ENCODE data around the gene HPCAL1.

Gene HPCAL1

DNA sequence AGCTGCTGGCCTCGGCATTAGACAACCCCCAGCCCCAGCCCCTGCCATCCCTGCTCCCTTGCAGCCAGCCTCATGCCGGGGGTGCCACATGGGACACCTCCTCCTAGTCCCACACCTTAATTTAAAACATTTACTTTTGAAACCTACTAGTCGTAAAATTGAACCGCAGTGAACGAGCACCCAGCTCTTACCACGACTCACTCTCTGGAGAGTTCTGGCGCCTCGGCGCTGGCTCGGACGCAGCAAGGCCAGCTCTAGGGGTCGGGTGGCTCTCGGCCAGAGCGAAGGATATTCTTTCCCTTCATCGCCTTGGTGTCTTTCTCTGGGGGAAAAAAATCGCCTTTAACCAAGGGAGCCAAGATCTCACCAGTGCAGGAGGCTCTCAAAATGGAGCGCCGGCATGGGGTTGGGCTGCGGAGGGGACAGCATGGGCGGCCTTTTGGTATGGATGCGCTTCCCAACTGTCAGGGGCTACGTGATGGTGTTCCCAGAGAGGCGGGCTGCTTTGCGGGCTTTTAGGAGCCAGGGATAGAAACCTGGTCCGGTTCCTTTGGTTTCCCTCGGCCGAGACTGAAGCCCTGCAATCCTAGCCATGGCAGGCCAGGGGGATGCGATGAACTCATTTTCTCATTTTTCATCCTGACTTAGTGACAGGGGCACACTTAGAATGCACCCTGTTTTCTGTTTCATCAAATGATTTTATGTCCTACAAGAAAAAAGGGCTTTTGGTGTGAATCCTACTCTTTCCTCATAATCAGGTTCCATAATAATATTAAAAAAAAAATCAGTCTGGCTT lies 2.0 kb downstream of the HPCAL1 start:
- FAIRE-seq: no peak

DNA sequence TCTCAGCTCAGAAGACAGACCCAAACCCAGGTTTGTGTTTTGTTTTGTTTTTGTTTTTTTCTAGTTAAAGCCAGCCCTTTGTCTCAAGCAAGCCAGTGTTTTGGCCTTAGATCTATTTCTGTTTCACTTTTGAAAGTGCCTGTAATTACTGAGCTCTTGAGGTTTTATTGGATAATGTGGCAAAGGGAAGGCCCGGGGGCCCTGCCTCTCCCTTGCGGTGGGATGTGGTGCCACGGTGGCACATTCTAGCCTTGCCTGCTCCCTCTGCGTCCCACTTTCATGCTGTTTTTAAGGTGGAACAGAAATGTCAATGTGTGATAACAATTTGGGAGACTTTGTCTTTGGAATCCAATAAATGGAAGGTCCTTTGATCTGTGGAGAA lies 2.5 kb downstream of the HPCAL1 start:
- no peak for FAIRE-seq

DNA sequence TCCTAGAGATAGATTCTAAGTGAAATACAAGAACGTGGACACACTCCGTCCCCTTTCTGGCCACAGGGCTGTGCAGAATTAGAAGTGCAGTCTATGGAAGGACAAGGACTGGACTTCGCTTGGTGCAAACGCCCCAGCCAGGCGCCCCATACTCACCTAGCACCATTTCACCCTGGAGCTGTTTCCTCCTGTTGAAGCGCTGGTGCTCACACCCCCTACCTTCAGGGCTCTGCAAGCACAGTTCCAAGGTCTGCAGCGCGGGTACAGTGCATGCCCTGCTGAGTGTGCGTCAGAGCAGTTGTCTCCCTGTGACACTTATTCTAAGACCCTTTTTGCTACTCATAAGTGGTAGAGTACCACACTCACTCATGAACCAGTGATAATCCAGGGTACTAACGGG lies 3.0 kb downstream of the HPCAL1 start:
- no peak for FAIRE-seq

DNA sequence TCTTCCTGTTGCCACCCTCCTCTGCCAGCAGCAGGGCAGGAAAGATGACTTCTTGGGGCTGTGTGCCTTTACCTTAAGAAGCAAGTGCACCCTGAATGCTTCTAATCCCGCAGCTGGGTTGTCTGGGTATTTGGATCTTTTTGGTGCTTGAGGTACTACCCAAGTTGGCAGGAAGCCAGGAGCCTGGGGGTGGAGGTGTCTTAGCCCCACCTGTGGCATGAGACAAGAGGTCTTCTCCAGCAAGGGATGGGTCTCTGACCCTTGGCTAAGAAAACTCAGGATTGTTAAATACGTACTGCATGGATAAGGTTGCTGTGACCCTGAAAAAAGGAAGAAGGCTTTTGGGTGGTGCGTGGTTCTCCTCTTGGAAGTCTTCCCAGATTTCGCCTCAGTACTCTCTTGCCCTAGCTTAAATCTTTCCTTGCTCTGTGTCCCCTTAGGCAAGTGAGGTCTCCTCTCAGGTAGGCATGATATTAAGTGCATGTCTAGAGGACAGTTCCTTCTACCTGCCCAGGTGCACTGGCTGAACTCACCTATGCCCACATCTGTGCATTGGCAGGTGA lies 4.3 kb downstream of the HPCAL1 start:
- no peak for FAIRE-seq

DNA sequence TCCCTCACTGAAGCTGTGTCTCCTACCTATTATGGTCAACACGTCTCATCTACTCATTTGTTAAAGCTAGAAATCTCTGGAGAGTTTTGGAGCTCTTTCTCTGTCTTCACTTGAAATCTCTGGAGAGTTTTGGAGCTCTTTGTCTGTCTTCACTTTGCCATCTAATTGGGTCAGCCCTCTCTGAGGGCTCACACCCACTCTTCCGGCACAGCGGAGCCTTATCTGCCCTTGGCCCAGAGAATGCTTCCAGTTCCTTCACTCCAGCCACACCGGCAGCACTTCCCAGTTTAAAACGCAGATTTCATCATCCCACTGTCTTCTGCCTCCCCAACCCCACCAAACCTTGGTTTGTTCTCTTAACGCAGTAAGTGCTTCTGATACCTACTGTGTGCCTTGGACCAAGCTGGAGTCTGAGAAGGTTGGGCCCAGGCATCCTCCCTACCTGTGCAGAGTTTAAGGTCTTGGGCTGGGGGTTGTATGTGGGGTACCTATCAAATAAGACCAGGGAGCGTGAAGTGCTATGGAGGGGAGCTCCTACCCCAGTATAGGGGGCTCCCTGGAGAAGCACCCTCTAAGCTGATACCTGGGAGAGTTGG lies 5.0 kb downstream of the HPCAL1 start:
- FAIRE-seq: no peak

DNA sequence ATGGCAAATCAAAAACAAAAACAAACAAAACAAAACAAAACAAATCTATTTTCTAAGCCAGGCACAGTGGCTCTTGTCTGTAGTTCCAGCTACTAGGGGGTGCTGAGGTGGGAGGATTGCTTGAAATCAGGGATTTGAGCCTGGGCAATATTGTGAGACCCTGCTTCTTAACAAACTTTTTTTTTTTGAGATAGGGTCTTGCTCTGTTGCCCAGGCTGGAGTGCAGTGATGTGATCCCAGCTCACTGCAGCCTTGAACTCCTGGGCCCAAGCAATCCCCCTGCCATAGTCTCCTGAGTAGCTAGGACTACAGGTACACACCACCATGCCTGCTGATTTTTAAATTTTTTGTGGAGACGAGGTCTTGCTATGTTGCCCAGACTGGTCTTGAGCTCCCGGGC lies 6.2 kb downstream of the HPCAL1 start:
- no peak for FAIRE-seq

DNA sequence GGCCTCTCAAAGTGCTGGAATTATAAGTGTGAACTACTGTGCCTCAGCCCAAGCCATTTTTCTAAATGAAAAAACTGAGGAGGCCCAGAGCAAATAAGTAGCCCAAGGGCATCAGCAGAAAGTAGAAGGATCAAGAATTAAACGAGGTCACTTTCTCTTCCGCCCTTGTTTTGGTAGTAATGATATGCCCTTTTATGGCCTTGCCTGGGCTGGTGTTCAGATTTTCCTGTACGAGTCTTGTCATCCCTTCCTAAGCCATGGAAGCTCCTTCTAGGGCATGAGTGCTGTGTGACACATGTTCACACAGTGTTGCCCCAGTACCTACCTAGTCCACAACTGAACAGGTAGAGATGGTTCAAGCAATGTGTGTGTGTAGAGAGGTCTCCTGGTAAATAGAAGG lies 6.6 kb downstream of the HPCAL1 start:
- no peak for FAIRE-seq

DNA sequence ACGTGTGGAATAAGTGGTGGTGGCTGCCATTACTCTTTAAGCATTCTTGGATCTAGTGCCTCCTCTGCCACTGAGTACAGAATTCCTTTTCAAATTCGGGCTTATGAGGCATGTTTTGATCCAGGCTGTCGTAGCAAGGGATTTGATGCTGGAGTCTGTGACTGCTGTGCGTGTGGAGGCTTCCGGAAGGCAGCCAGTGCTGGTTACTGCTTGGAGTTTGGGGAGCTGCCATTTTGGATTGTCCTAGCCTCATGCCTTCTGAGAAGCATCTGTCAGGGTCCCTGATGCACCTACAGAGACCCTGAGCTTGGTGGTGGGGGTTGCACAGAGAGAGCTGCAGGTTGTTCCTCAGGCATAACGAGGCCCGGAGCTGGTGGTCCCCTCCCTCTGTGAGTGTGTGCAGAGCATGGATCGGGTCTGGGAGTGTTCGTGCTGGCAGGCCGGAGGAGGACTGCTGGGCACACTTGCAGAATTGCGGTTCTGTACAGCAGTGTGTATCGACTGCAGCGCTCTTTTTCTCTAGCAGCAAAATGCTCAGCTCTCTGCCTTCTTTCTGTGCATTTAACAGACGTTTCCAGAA lies 7.7 kb downstream of the HPCAL1 start:
- FAIRE-seq: no peak

DNA sequence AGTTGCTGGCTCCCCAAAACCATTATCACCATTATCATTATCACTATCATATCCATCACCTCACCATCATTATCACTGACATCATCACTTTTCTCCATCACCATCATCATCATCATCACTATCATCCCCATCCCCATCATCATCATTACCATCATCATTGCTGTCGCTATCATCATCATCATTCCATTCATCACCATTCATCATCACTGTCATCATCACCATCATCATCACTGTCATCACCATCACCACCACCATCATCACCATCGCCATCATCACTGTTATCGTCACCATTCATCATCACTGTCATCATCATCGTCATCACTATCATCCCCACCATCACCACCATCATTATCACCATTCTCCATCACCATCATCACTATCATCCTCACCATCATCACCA lies 9.0 kb downstream of the HPCAL1 start:
- FAIRE-seq: no peak

DNA sequence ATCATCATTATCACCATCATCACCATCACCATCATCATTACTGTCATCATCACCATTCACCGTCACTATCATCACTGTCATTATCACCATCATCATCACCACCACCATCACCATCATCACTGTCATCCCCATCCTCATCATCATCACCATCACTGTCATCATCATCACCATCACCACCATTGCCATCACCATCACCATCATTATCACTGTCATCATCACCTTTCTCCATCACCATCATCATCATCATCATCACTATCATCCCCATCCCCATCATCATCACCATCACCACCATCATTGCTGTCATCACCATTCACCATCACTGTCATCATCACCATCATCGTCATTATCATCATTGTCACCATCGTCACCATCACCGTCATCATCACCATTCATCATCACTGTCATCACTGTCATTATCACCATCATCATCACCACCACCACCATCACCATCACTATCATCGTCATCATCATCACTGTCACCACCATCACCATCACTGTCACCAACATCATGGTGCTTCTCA lies 9.8 kb downstream of the HPCAL1 start:
- no peak for FAIRE-seq

DNA sequence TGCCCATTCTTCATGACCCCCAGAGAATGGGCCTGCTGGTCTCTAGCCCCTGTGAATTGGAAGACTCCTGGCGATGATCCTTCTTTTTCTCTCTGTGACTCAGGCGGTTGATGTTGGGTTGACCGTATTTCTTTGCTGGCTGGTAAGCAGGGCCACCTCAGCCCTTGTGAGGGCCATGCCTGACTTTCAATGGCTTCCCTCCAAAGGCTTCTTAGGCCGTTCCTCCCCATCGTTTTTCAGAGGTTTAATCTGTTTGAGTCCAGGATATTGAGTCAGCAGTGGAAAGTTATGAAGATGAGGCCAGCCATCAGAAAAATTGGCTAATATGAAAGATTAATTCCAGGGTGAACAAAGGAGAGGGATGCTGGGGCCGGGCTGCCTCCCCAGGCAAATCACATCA lies 13.6 kb downstream of the HPCAL1 start:
- FAIRE-seq: no peak

DNA sequence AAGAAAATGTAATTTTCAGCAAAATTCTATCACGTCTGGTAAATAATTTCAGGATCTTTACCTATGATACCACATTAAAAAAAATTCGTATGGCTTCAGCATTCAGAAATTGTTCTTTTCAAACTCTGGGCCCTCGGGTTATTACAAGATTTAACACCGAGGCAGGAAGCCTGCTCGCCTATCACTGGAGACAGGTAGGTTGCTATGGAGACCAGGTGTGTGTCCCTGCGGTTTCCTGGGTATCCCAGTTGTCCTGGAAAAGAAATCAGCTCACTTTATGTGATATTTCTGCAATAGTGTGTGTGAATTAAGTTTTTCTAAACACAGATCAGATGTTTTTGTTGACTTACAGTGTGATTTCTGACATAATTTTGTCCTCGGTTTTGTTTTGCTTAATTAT lies 14.2 kb downstream of the HPCAL1 start:
- no peak for FAIRE-seq

DNA sequence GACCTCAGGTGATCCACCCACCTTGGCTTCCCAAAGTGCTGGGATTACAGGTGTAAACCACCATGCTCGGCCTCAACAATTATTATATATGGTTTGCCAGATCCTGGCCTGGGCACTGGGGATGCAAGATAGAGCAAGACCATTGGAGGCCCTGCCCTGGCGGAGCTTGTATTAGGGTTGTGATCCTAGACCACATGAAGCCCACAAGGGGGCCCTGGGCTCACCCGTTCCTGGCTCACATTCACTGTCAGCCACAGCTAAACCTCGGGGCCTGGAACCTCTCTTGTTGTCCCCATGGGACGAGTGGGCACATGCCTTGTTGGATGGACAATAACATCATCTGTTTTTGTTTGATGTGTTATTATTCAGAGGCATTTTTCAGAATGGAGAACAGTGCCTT lies 14.9 kb downstream of the HPCAL1 start:
- FAIRE-seq: no peak

DNA sequence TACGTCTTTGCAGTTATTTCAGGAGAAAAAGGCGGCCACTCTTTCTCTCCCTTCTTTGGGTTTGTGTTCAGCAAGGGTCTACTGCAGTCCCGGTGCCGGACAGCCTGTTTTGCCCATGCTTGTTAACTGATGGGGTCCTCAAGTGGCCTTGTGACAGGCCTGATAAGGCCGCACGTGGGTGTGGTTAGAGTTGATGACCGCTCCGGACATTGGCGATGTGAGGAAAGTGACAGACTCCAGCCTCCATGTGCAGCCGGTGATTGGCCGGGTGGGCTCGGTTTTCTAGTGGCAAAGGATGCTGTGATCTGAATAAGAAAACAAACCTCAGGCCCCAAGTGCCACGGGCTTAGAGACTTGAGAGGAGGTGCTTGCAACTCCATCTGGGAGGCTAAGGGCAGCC lies 15.6 kb downstream of the HPCAL1 start:
- no peak for FAIRE-seq

DNA sequence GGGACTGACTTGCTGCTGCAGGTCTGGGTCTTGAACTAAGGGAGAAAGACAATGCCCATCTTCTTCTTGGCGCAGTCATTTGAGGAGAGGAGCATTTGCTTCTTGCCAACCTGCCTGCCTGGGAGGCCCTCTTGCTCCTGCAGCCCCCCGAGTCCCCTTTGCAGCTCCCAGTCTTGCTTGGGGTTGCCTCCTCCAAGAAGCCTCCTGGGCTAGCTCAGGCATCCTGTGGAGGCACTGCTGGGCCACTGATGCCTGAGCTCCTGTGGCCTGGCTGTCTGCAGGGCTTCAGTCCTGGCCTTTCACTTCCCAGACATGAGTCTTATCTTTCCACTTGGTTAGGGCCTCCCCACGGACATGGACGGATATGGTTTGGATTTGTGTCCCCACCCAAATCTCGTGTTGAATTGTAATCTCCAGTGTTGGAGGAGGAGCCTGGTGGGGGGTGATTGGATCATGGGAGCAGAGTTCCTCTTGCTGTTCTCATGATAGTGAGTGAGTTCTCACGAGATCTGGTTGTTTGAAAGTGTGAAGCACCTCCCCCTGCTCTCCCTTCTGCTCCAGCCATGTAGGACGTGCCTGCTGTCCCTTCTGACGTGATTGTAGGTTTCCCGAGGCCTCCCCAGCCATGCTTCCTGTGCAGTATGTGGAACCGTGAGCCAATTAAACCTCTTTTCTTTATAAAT lies 17.3 kb downstream of the HPCAL1 start:
- no peak for FAIRE-seq

DNA sequence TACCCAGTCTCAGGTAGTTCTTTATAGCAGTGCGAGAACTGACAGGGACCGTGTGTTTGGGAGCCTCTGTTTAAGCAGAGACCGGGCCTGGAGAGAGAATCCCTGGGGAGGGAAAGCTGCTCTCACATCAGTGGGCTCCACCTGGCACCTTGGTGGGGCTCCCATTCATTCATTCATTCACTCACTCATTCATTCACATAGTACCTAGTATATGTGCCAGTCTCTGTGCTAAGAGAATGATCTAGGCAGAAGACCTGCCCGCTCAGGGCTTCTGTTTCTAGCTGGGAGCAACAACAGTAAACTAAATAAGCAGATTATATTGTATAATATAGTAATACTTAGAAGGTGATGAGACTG lies 17.8 kb downstream of the HPCAL1 start:
- FAIRE-seq: no peak

DNA sequence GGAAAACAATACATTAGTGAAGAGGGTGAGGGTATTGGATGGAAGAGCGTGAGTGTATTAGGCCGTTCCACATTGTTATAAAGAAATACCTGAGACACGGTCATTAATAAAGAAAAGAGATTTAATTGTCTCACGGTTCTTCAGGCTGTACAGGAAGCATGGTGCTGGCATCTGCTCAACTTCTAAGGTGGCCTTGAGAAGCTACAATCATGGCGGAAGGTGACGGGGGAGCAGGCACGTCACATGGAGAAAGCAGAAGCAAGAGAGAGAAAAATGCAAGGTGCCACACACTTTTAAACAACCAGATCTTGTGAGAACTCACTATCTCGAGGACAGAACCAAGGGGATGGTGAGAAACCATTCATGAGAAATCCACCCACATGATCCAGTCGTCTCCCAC lies 18.2 kb downstream of the HPCAL1 start:
- no peak for FAIRE-seq

DNA sequence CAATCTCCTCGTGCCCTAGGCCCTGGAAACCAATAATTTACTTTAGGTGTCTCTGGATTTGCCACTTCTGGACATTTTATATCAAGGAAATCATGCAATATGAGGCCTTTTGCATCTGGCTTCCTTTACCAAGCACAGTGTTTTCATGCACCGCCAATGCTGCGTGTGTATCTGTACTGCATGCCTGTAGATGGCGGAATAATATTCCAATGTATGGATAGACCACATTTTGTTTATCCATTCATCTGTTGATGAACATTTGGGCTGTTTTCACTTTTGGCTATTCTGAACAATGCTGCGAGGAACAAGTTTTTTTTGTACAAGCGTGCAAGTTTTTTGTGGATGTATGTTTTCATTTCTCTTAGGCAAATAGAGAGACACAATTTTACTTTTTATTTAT lies 18.9 kb downstream of the HPCAL1 start:
- FAIRE-seq: no peak

DNA sequence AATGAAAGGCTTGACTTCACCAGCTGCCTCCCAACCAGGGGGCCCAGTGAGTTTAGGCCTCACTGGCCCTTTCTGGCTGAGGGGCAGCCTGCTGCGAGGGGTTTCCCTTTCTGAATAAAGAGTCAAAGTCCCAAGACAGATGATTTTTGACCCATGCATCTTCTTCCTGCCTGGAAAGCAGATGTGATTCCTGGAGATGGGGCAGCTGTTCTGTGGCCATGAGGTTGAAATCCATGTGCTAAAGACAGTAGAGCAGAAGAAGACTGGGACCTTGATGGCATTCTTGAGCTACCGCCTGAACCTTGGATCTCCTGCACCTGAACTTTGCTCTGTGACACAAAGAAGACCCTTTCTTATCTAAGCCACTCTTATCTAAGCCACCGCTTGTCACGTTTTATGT lies 19.8 kb downstream of the HPCAL1 start:
- no peak for FAIRE-seq

DNA sequence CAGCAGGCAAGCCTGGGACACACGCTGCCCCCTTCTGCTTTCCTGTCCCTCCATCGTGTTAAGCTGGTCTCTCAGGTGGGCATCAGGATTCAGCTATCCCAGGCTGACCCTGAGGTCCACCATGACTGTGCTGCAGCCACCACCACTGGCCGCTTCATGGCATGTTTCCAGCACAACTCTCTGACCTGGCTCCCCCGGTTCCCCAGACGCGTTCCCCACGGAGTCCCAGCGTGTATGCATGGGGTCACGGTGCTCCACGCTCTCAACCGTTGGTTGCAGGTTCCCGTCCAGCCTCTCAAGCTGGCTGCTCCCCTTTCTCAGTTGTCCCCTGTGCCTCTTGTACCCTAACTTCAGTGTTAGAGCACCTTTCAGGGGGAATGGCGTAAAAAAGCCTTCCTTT lies 20.3 kb downstream of the HPCAL1 start:
- FAIRE-seq: no peak

DNA sequence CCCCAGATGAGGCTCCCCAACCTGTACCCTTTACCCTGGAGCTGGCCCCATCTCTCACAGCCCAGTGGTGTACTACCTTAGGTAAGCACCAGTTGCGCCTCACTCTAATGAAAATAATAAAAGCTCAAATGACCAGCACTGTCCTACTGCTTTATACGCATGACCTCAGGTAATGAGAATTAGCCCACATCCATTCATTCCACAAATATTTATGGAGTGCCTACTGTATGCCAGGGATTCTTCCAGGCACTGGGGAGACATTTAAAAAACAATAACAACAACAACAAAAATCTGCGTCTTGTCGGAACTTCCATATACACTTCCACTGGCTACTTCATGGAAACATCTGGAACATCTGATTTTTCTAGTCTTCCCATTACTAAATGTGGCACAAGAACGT lies 20.8 kb downstream of the HPCAL1 start:
- no peak for FAIRE-seq

DNA sequence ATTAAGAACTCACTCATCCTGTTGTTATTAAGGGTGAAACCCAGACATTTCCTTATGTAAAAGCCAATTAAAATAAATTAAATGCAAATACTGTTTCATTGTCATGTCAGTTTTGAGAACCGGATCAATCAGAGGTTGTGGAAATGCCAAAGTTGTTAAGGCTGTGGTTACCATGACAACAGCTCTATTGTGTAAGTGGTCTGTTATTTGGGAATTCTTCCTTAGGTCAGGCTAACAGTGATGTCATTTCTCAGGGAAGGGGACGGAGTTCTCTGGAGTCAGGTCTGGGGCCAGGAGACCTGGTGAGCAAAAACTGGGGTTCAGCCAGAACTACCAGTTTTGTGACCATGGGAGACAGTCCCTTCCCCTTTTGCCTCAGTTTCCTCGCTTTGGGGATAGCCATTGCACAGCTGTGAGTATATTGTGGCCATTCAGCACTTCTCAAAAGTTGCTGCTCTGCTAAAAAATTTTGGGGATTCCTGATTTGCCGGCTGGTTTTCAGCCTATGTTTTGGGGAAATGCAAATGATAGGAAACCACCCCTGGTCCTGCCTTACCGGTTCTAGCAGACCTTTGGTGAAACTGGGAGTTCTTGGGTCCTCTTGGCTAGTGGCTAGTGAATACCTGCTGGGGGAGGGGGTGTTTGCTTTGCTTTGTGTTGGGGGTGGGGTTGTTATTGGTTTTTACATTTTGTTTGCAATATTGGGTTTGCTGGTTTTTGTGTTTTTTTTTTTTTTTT lies 21.6 kb downstream of the HPCAL1 start:
- FAIRE-seq: no peak
